Measurements from ENCODE around the gene IKBKE.

- no peak for TF ChIP-seq CTCF (conservative IDR thresholded peaks at IDR 0.05)
- no peak for TF ChIP-seq ZFX (IDR thresholded peaks at IDR 0.05)
Observed at GRCh38 chr1:206497774-206498173, 27.5 kb downstream of the IKBKE start.
